WTC11 (cell line): Measurements from ENCODE around the gene P2RX1. TPM values are rescaled to one million over a fixed set of nuclear protein-coding genes. Genes with fewer than 3 reads are reported as not detected.

Experiments used
- ATAC-seq: fragments of 200-7000 bp; cut with Tn5 transposase; 2 replicates; pipeline ENCODE4 v1.10.0; 2021; ENCODE audit warnings: mild to moderate bottlenecking, moderate library complexity
- CTCF ChIA-PET: fragments of 300-600 bp; sonication (Branson Sonifier 250); formaldehyde crosslinking; loops from one replicate; lab custom pipeline; 2021; ENCODE audit warnings: antibody characterized with exemption; lab: Charles Lee
- POLR2A ChIA-PET: fragments of 350-600 bp; sonication (Branson Sonifier 250); formaldehyde crosslinking; loops from one replicate; lab custom pipeline; 2021; ENCODE audit warnings: antibody characterized with exemption; lab: Charles Lee
- DNase-seq: peaks from one replicate; pipeline ENCODE4 v3.0.0; 2021; ENCODE audit warnings: low spot score
- H3K27ac Mint-ChIP-seq: 2 replicates; pipeline ENCODE4 v1.8.0; 2021; ENCODE audit warnings: mixed read lengths
- H3K27me3 Mint-ChIP-seq: 2 replicates; pipeline ENCODE4 v1.8.0; 2021; ENCODE audit warnings: low read depth, mild to moderate bottlenecking, moderate library complexity, mixed read lengths
- H3K36me3 Mint-ChIP-seq: 2 replicates; pipeline ENCODE4 v1.8.0; 2021; ENCODE audit warnings: mixed read lengths
- H3K4me1 Mint-ChIP-seq: 2 replicates; pipeline ENCODE4 v1.8.0; 2022; ENCODE audit warnings: mixed read lengths
- H3K4me3 Mint-ChIP-seq: 2 replicates; pipeline ENCODE4 v1.8.0; 2021; ENCODE audit warnings: mild to moderate bottlenecking, moderate library complexity, mixed read lengths
- H3K9me3 Mint-ChIP-seq: 2 replicates; pipeline ENCODE4 v1.8.0; 2021; ENCODE audit warnings: mixed read lengths
- AFF4 ChIP-seq: sonication (generic); formaldehyde crosslinking; IDR thresholded peaks from 2 replicates; pipeline ENCODE4 v1.8.1; 2023; ENCODE audit warnings: mild to moderate bottlenecking, missing genetic modification reagents, borderline replicate concordance
- CBFB ChIP-seq: sonication (generic); formaldehyde crosslinking; IDR thresholded peaks from 2 replicates; pipeline ENCODE4 v1.8.1; 2022; ENCODE audit warnings: mild to moderate bottlenecking, low read depth, missing genetic modification reagents
- E2F5 ChIP-seq: sonication (generic); formaldehyde crosslinking; IDR thresholded peaks from 2 replicates; pipeline ENCODE4 v1.8.1; 2022; ENCODE audit warnings: mild to moderate bottlenecking, moderate library complexity, missing genetic modification reagents
- FOXJ3 ChIP-seq: sonication (generic); formaldehyde crosslinking; IDR thresholded peaks from 2 replicates; pipeline ENCODE4 v1.9.0; 2021; ENCODE audit warnings: missing genetic modification reagents, mild to moderate bottlenecking, borderline replicate concordance
- FOXP1 ChIP-seq: sonication (generic); formaldehyde crosslinking; IDR thresholded peaks from 2 replicates; pipeline ENCODE4 v1.8.0; 2022; ENCODE audit warnings: missing genetic modification reagents, mild to moderate bottlenecking, moderate library complexity, borderline replicate concordance
- JUN ChIP-seq: sonication (generic); formaldehyde crosslinking; IDR thresholded peaks from 2 replicates; pipeline ENCODE4 v1.8.0; 2023; ENCODE audit warnings: mild to moderate bottlenecking, missing genetic modification reagents
- MAX ChIP-seq: sonication (generic); formaldehyde crosslinking; IDR thresholded peaks from 2 replicates; pipeline ENCODE4 v1.8.0; 2022; ENCODE audit warnings: mild to moderate bottlenecking, missing genetic modification reagents
- MLX ChIP-seq: sonication (generic); formaldehyde crosslinking; IDR thresholded peaks from 2 replicates; pipeline ENCODE4 v1.8.1; 2023; ENCODE audit warnings: mild to moderate bottlenecking, missing genetic modification reagents, moderate library complexity
- NR1H2 ChIP-seq: sonication (generic); formaldehyde crosslinking; IDR thresholded peaks from 2 replicates; pipeline ENCODE4 v1.9.0; 2021; ENCODE audit warnings: mild to moderate bottlenecking, moderate library complexity, missing genetic modification reagents
- PRDM15 ChIP-seq: sonication (generic); formaldehyde crosslinking; IDR thresholded peaks from 2 replicates; pipeline ENCODE4 v1.8.0; 2022; ENCODE audit warnings: missing genetic modification reagents
- PRRX2 ChIP-seq: fragments of 250-450 bp; sonication (Bioruptor Pico); IDR thresholded peaks from 2 replicates; pipeline ENCODE4 v1.8.0; 2021; ENCODE audit warnings: mild to moderate bottlenecking
- SP1 ChIP-seq: sonication (generic); formaldehyde crosslinking; conservative IDR thresholded peaks from 2 replicates; pipeline ENCODE4 v1.8.1; 2022; ENCODE audit warnings: missing genetic modification reagents
- ZNF232 ChIP-seq: sonication (generic); formaldehyde crosslinking; IDR thresholded peaks from 2 replicates; pipeline ENCODE4 v1.8.0; 2022; ENCODE audit warnings: mild to moderate bottlenecking, missing genetic modification reagents
- ZNF281 ChIP-seq: sonication (generic); formaldehyde crosslinking; IDR thresholded peaks from 2 replicates; pipeline ENCODE4 v1.8.0; 2023; ENCODE audit warnings: mild to moderate bottlenecking, missing genetic modification reagents
- total RNA-seq: library from RNA; stranded (reverse); gene quantifications from 3 replicates; pipeline ENCODE4 v1.2.3, GENCODE V29; 2021

Gene P2RX1
- total RNA-seq, 1 experiment from 2014 or later, result 0.07 TPM

- no peak for TF ChIP-seq ZNF281 (CRISPR knock-in tag)
- TF ChIP-seq FOXJ3 (CRISPR knock-in tag), result no peak
- TF ChIP-seq SP1, result no peak
- TF ChIP-seq CBFB (CRISPR knock-in tag), result no peak
- no peak for TF ChIP-seq AFF4
These were observed 31.1 kb upstream of the P2RX1 start (continued) for GRCh38 chr17:3947318-3947810.

GRCh38 chr17:3946711-3947235, 30.5 kb upstream of the P2RX1 start:
- no peaks in the 10 kb centered on the region for H3K27me3 Mint-ChIP-seq
- no peaks in the 10 kb centered on the region; the same call in 1 of the 2 replicates for H3K36me3 Mint-ChIP-seq
- H3K4me1 Mint-ChIP-seq, result peaks cover 6% of the 10 kb centered on the region
- ChIA-PET POLR2A (no interaction called here), CTCF (interaction anchor here (1.1 kb wide), 1 partner anchor 16 kb away, joined by 3 read pairs; no protein-coding TSS in a partner anchor)
- H3K9me3 Mint-ChIP-seq, result no peaks in the 10 kb centered on the region
- H3K27ac Mint-ChIP-seq, result no peak overlapping the region
- ATAC-seq (no peak), DNase-seq (no peak)
- no peak overlapping the region for H3K4me3 Mint-ChIP-seq
- no peak for TF ChIP-seq NR1H2 (CRISPR knock-in tag)
- TF ChIP-seq ZNF232 (CRISPR knock-in tag), result no peak
- TF ChIP-seq ZNF281 (CRISPR knock-in tag), result no peak
- TF ChIP-seq, all 79 proteins: peak for 0

GRCh38 chr17:3944485-3945388, 28.5 kb upstream of the P2RX1 start:
- H3K4me3 Mint-ChIP-seq, result peak overlapping the region; percentile 61
- ChIA-PET POLR2A (no interaction called here), CTCF (interaction anchor here (0.6 to 2.2 kb wide), 5 partner anchors 10 to 98 kb away, joined by 3 to 9 read pairs (median 6); no protein-coding TSS in a partner anchor)
- peak; percentile 87 for DNase-seq
- peak; percentile 96 for ATAC-seq
- peaks cover 5% of the 10 kb centered on the region; the same call in 1 of the 2 replicates for H3K36me3 Mint-ChIP-seq
- no peaks in the 10 kb centered on the region for H3K9me3 Mint-ChIP-seq
- peaks cover 6% of the 10 kb centered on the region for H3K4me1 Mint-ChIP-seq
- H3K27me3 Mint-ChIP-seq, result no peaks in the 10 kb centered on the region
- H3K27ac Mint-ChIP-seq, result no peak overlapping the region; the same call in 1 of the 2 replicates
- TF ChIP-seq PRRX2 (CRISPR knock-in tag) (no peak), JUN (no peak), MLX (no peak), SP1 (peak; percentile 86), FOXP1 (CRISPR knock-in tag) (no peak), PRDM15 (peak; percentile 65), E2F5 (CRISPR knock-in tag) (peak; percentile 45; the same call in 1 of the 2 replicates), MAX (CRISPR knock-in tag) (0 out of 2 replicates have a peak, but pooled peaks have one; percentile 10), NR1H2 (CRISPR knock-in tag) (no peak)
